DOHH2 (cell line): Measurements from ENCODE around the gene TNNT1.

Source experiments
- H3F3A ChIP-seq: fragments of 200-600 bp; sonication (generic), shearing (Covaris generic); 2 replicates; pipeline ENCODE4 v1.6.0; 2016; ENCODE audit warnings: antibody characterized with exemption, mild to moderate bottlenecking; ENCODE audit not compliant: control insufficient read depth, insufficient read depth
- H3K27ac ChIP-seq: fragments of 200-600 bp; sonication (generic); 2 replicates; pipeline ENCODE4 v1.5.1; 2014; ENCODE audit warnings: low read depth, mild to moderate bottlenecking, low read length, moderate library complexity
- H3K27me3 ChIP-seq: fragments of 200-600 bp; sonication (generic); 2 replicates; pipeline ENCODE4 v1.6.1; 2014; ENCODE audit warnings: mild to moderate bottlenecking, low read length, mixed read lengths; ENCODE audit not compliant: control insufficient read depth
- H3K36me3 ChIP-seq: fragments of 200-600 bp; sonication (generic); 2 replicates; pipeline ENCODE4 v1.6.1; 2014; ENCODE audit warnings: mild to moderate bottlenecking, low read length, moderate library complexity, mixed read lengths; ENCODE audit not compliant: control insufficient read depth
- H3K4me1 ChIP-seq: fragments of 200-600 bp; sonication (generic); 2 replicates; pipeline ENCODE4 v1.6.1; 2014; ENCODE audit warnings: mild to moderate bottlenecking, low read length, mixed read lengths; ENCODE audit not compliant: control insufficient read depth
- H3K4me2 ChIP-seq: fragments of 200-600 bp; sonication (generic); 2 replicates; pipeline ENCODE4 v1.6.0; 2014; ENCODE audit warnings: mild to moderate bottlenecking, low read length, moderate library complexity
- H3K4me3 ChIP-seq: fragments of 200-600 bp; sonication (generic); 2 replicates; pipeline ENCODE4 v1.5.1; 2014; ENCODE audit warnings: mild to moderate bottlenecking, low read length, mixed read lengths
- H3K79me2 ChIP-seq: fragments of 200-600 bp; sonication (generic); 2 replicates; pipeline ENCODE4 v1.6.1; 2014; ENCODE audit warnings: mild to moderate bottlenecking, low read length, mixed read lengths; ENCODE audit not compliant: control insufficient read depth
- H3K9me2 ChIP-seq: fragments of 200-600 bp; sonication (generic); replicated peaks from 2 replicates; pipeline ENCODE4 v1.6.1; 2014; ENCODE audit warnings: mild to moderate bottlenecking, low read length, mixed read lengths; ENCODE audit not compliant: control insufficient read depth
- H3K9me3 ChIP-seq: fragments of 200-600 bp; sonication (generic); 2 replicates; pipeline ENCODE4 v1.6.1; 2014; ENCODE audit warnings: antibody characterized with exemption, low read length, mixed read lengths; ENCODE audit not compliant: control insufficient read depth, insufficient read depth
- H4K20me1 ChIP-seq: fragments of 200-600 bp; sonication (generic); 2 replicates; pipeline ENCODE4 v1.6.0; 2014; ENCODE audit warnings: low read depth, mild to moderate bottlenecking, antibody characterized with exemption, low read length, moderate library complexity; ENCODE audit not compliant: control insufficient read depth, insufficient read depth
- CTCF ChIP-seq: fragments of 200-600 bp; sonication (generic); IDR thresholded peaks from one replicate; pipeline ENCODE4 v1.5.1; 2014; ENCODE audit warnings: antibody characterized with exemption, mild to moderate bottlenecking, low read depth, low read length; ENCODE audit not compliant: poor library complexity, severe bottlenecking
- EZH2phosphoT487 ChIP-seq: fragments of 200-600 bp; sonication (generic); IDR thresholded peaks from 2 replicates; pipeline ENCODE4 v1.6.1; 2017; ENCODE audit warnings: borderline replicate concordance, mild to moderate bottlenecking, antibody characterized with exemption, low read length, moderate library complexity, mixed read lengths

Gene TNNT1

GRCh38 chr19:55103190-55103589 lies 45.8 kb downstream of the TNNT1 start:
- Histone ChIP-seq H3K4me3 (no peak overlapping the region), H3K4me1 (0 out of 2 replicates have a peak, but pooled peaks cover under 1% of the 10 kb centered on the region), H4K20me1 (0 out of 2 replicates have a peak, but pooled peaks cover 2% of the 10 kb centered on the region), H3K9me2 (no peaks in the 10 kb centered on the region), H3K36me3 (peaks cover 64% of the 10 kb centered on the region), H3K27me3 (no peaks in the 10 kb centered on the region), H3K4me2 (no peak overlapping the region), H3K79me2 (peaks cover 30% of the 10 kb centered on the region), H3K27ac (no peak overlapping the region), H3K9me3 (no peaks in the 10 kb centered on the region), H3F3A (no peaks in the 10 kb centered on the region)
- TF ChIP-seq CTCF (no peak), EZH2phosphoT487 (no peak)

- H3K4me2 ChIP-seq: no peak overlapping the region
- H3K4me3 ChIP-seq: no peak overlapping the region
Observed at GRCh38 chr19:55101261-55101660, 47.7 kb downstream of the TNNT1 start.

GRCh38 chr19:55099557-55100506 lies 49.2 kb downstream of the TNNT1 start:
- Histone ChIP-seq H3K4me3 (no peak overlapping the region), H3K27ac (no peak overlapping the region), H3K36me3 (peaks cover 59% of the 10 kb centered on the region), H3F3A (no peaks in the 10 kb centered on the region), H3K27me3 (no peaks in the 10 kb centered on the region), H3K4me2 (no peak overlapping the region), H3K4me1 (0 out of 2 replicates have a peak, but pooled peaks cover 2% of the 10 kb centered on the region), H3K9me3 (no peaks in the 10 kb centered on the region), H4K20me1 (0 out of 2 replicates have a peak, but pooled peaks cover 6% of the 10 kb centered on the region), H3K79me2 (peaks cover 8% of the 10 kb centered on the region; the same call in 1 of the 2 replicates), H3K9me2 (no peaks in the 10 kb centered on the region)
- no peak for TF ChIP-seq EZH2phosphoT487
- peak; percentile 19 for TF ChIP-seq CTCF

More at GRCh38 chr19:55101261-55101660, 47.7 kb downstream of the TNNT1 start:
- TF ChIP-seq CTCF (no peak), EZH2phosphoT487 (no peak)
- Histone ChIP-seq H3K36me3 (peaks cover 57% of the 10 kb centered on the region), H3K9me2 (no peaks in the 10 kb centered on the region), H3K27ac (no peak overlapping the region), H3K9me3 (no peaks in the 10 kb centered on the region), H3F3A (no peaks in the 10 kb centered on the region), H3K4me1 (0 out of 2 replicates have a peak, but pooled peaks cover 2% of the 10 kb centered on the region), H3K79me2 (peaks cover 19% of the 10 kb centered on the region), H4K20me1 (0 out of 2 replicates have a peak, but pooled peaks cover 6% of the 10 kb centered on the region), H3K27me3 (no peaks in the 10 kb centered on the region)
